HG03066 (cell line): ENCODE measurements around the gene MBLAC1.

ENCODE experiments used
- ATAC-seq: cut with Tn5 transposase; IDR thresholded peaks from one replicate; pipeline ENCODE4 v1.9.1; 2021; ENCODE audit warnings: low read depth; ENCODE audit not compliant: unreplicated experiment

Gene MBLAC1

GRCh38 chr7:100126931-100127865, at the start of gene MBLAC1:
MBLAC1 (plus strand) TSS chr7:100126967; CDS start chr7:100127396, 429 bp downstream.
- ATAC-seq, result peak; percentile 51

GRCh38 chr7:100077205-100077604, 49.6 kb upstream of the MBLAC1 start:
- ATAC-seq, result no peak

GRCh38 chr7:100079024-100079560, 47.7 kb upstream of the MBLAC1 start:
- no peak for ATAC-seq

GRCh38 chr7:100080907-100081534, 45.7 kb upstream of the MBLAC1 start:
- no peak for ATAC-seq

GRCh38 chr7:100081535-100082102, 45.1 kb upstream of the MBLAC1 start, which contains the start of gene ZNF3:
ZNF3 (minus strand) TSS chr7:100081723; CDS start chr7:100077357, 4,366 bp downstream.
- ATAC-seq, result peak; percentile 83

GRCh38 chr7:100082978-100083377, 43.8 kb upstream of the MBLAC1 start:
- ATAC-seq, result no peak

GRCh38 chr7:100085515-100085914, 41.3 kb upstream of the MBLAC1 start:
- no peak for ATAC-seq

- no peak for ATAC-seq
Observed at GRCh38 chr7:100087055-100087750, 39.6 kb upstream of the MBLAC1 start.

GRCh38 chr7:100088095-100088620, 38.6 kb upstream of the MBLAC1 start:
- no peak for ATAC-seq

- ATAC-seq, result peak; percentile 68
Observed at GRCh38 chr7:100088621-100089457, 37.9 kb upstream of the MBLAC1 start, which contains the start of gene COPS6. COPS6 (plus strand) TSS chr7:100088969; CDS start chr7:100088991, 22 bp downstream.

- no peak for ATAC-seq
Observed at GRCh38 chr7:100089458-100090196, 37.1 kb upstream of the MBLAC1 start.

- ATAC-seq, result no peak
Observed at GRCh38 chr7:100090527-100091410, 36.0 kb upstream of the MBLAC1 start.

- ATAC-seq, result no peak
Observed at GRCh38 chr7:100091411-100092181, 35.2 kb upstream of the MBLAC1 start.

- no peak for ATAC-seq
Observed at GRCh38 chr7:100093054-100093453, 33.7 kb upstream of the MBLAC1 start.

- ATAC-seq, result no peak
Observed at GRCh38 chr7:100093498-100093897, 33.3 kb upstream of the MBLAC1 start.

GRCh38 chr7:100093925-100094486, 32.8 kb upstream of the MBLAC1 start:
- ATAC-seq, result no peak
